ENCODE results near the gene CHI3L2.

DNA sequence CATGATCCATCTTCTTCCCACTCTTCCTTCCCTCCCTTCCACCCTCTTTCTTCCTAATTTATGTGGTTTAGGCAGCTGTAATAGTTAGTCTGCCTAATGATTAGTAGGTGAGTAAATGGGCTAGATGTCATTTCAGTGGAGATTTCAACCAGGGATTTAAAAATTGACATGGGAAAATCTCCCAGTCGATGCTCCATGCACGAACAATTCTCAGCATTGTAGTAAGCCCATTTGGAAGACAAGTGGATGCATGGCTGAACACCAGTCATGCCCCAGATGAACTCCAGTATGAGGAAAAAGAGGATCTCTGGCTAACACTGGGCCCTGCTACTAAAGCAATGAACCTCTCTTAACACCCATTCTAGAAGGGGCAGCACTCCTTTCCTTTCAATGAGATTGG is 25.3 kb downstream of the CHI3L2 start:
- TF ChIP-seq, protein P1, sequence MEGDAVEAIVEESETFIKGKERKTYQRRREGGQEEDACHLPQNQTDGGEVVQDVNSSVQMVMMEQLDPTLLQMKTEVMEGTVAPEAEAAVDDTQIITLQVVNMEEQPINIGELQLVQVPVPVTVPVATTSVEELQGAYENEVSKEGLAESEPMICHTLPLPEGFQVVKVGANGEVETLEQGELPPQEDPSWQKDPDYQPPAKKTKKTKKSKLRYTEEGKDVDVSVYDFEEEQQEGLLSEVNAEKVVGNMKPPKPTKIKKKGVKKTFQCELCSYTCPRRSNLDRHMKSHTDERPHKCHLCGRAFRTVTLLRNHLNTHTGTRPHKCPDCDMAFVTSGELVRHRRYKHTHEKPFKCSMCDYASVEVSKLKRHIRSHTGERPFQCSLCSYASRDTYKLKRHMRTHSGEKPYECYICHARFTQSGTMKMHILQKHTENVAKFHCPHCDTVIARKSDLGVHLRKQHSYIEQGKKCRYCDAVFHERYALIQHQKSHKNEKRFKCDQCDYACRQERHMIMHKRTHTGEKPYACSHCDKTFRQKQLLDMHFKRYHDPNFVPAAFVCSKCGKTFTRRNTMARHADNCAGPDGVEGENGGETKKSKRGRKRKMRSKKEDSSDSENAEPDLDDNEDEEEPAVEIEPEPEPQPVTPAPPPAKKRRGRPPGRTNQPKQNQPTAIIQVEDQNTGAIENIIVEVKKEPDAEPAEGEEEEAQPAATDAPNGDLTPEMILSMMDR (IDR thresholded peaks at IDR 0.05): no peak
- TF ChIP-seq POLR2A (IDR thresholded peaks at IDR 0.05) (no peak), POLR2AphosphoS5 (IDR thresholded peaks at IDR 0.05) (no peak), EP300 (IDR thresholded peaks at IDR 0.05) (no peak)

All from stomach (tissue), 4 donors.